Hematopoietic multipotent progenitor cell (in vitro differentiated cells): ENCODE data around the gene PIAS4. TPM values are rescaled to one million over a fixed set of nuclear protein-coding genes. Genes with fewer than 3 reads are reported as not detected.
A peak's percentile ranks its signal among the peaks of the same experiment; 100 is the strongest.
"Not testable (repeated sequence)": the region's sequence is repeated elsewhere in the genome, so short reads cannot be mapped to it uniquely, and the experiment has no call there.

ENCODE experiments used
- DNase-seq, 3 donors: peaks; one replicate each; pipeline ENCODE4 v3.0.0-alpha.2; 2011 to 2015; ENCODE audit warnings: low read depth in 2 of 3, low spot score in 2 of 3
- total RNA-seq: library from RNA; depleted of rRNA; stranded (reverse); fragments of >200 nt; gene quantifications from one replicate; pipeline ENCODE4 v1.2.3, GENCODE V29; 2012

Gene PIAS4
- total RNA-seq, 1 donor: 21.8 TPM

- DNase-seq: peak; percentile 87 to 92 (median 88)
Observed at GRCh38 chr19:3987619-3988371, 19.7 kb upstream of the PIAS4 start.

GRCh38 chr19:3990815-3991117, 16.8 kb upstream of the PIAS4 start:
- no peak for DNase-seq

- no peak for DNase-seq
Observed at GRCh38 chr19:3995607-3996006, 11.9 kb upstream of the PIAS4 start.

GRCh38 chr19:3998667-3999412, 8.7 kb upstream of the PIAS4 start:
- DNase-seq: not testable (repeated sequence)

GRCh38 chr19:4000798-4001197, 6.7 kb upstream of the PIAS4 start:
- DNase-seq: not testable (repeated sequence)

GRCh38 chr19:4005436-4005835, 2.1 kb upstream of the PIAS4 start:
- not testable (repeated sequence) for DNase-seq

- no peak for DNase-seq
Observed at GRCh38 chr19:4007836-4008539, 452 bp downstream of the PIAS4 start.

GRCh38 chr19:4009990-4010807, 2.7 kb downstream of the PIAS4 start:
- no peak for DNase-seq

GRCh38 chr19:4010808-4011110, 3.2 kb downstream of the PIAS4 start:
- DNase-seq: no peak

GRCh38 chr19:4011430-4011829, 3.9 kb downstream of the PIAS4 start:
- not testable (repeated sequence) for DNase-seq

- no peak for DNase-seq
Observed at GRCh38 chr19:4012092-4012974, 4.8 kb downstream of the PIAS4 start.

GRCh38 chr19:4012975-4013634, 5.6 kb downstream of the PIAS4 start:
- DNase-seq: no peak

GRCh38 chr19:4013886-4014540, 6.5 kb downstream of the PIAS4 start:
- DNase-seq: no peak

- peak in 2 of 3 donors; percentile 21 to 31 for DNase-seq
Observed at GRCh38 chr19:4014541-4015491, 7.3 kb downstream of the PIAS4 start.

- no peak for DNase-seq
Observed at GRCh38 chr19:4015705-4016402, 8.3 kb downstream of the PIAS4 start.

- no peak for DNase-seq
Observed at GRCh38 chr19:4016486-4016885, 8.9 kb downstream of the PIAS4 start.
